Stimulated activated naive CD4-positive, alpha-beta T cell (primary cell): ENCODE results near the gene NBEA.
"Not testable (repeated sequence)": the region's sequence is repeated elsewhere in the genome, so short reads cannot be mapped to it uniquely, and the experiment has no call there.

Experiments used
- DNase-seq, 6 experiments: peaks; one replicate each; lab custom pipeline; 2025; lab: John Stamatoyannopoulos, UW

NBEA gene

GRCh38 chr13:35664747-35665146 is 722.7 kb downstream of the NBEA start:
- no peak for DNase-seq

GRCh38 chr13:35669321-35669720 is 727.3 kb downstream of the NBEA start:
- no peak for DNase-seq

GRCh38 chr13:35672611-35673010 is 730.5 kb downstream of the NBEA start:
- no peak for DNase-seq

DNA sequence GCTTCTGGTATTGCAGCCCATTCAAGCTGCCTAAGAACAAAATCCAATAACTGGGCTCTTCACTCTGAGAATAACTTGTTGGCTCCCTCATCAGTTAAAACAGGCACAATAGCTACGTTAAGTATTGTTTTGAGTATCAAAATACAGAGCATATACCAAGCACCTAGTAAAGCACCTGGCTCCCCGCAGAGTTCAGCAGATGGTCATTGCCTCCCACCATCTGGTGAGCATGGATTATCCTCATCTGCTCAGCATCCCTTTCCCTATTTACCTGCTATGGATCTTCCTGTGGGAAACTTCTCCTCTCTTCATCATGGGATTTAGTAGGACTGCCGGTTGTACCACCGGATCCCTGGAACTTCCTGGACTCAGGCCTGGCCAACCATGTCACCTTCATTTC is 733.6 kb downstream of the NBEA start:
- DNase-seq = no peak

- DNase-seq = not testable (repeated sequence)
Observed at GRCh38 chr13:35677863-35678262, 735.8 kb downstream of the NBEA start.

DNA sequence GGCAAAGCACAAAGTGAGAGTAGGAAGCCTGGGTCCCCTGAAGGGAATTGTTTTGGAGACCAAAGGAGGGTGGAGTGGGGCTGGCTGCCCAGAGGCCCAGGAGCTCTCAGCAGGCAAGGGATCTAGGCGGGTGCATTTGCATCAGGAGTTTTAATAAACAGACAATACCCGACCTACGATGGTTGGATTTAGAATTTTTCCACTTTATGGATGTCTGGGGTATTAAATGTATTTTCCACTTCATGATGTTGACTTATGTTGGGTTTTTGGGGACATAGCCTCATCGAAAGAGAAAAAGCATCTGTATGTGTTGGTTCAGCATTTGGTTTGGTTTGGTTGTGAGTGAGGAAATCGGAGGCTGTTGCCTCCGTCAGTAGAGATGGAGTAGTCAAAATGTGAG is 739.6 kb downstream of the NBEA start:
- no peak for DNase-seq

DNA sequence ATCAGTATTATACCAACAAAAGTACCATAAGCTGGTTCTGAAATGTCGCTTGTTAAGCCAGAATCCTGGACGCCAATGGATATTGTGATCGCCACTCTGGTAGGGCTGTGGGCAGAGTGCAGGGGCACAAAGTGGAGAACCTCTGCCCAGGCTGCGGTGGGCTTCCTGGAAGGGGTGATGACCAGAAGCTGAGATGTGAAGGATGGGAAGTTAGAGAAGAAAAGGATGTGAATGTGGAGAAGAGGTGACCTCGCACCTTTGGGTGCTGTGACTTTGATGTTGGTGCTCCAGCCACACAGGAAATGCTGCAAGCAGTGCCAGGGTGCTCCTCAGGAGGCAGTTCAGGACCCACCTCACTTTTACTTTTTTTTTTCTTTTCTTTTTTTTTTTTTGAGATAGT is 742.4 kb downstream of the NBEA start:
- DNase-seq = no peak

DNA sequence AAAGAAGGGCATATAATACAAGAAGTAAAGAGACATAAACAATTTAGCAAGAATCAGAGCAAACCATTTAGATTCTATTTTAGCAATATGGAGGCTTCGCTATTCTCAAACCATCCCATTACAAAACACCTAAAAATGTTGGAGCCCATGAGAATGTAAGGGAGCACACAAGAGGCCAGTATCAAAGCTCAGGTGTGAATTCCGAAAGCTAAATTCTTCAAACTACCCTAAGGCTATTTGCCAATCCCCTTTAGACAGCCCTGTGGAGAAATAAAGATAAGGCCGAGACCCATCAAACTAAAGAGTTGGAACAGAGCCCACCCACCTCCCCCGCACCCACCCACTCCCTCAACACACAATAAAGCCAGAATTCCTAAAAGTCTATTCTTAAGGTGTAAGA is 745.3 kb downstream of the NBEA start:
- no peak for DNase-seq

GRCh38 chr13:35690581-35691207 is 748.6 kb downstream of the NBEA start:
- DNase-seq = no peak

GRCh38 chr13:35693134-35693784 is 751.2 kb downstream of the NBEA start:
- DNase-seq = no peak

GRCh38 chr13:35694031-35694430 is 752.0 kb downstream of the NBEA start:
- DNase-seq = no peak

DNA sequence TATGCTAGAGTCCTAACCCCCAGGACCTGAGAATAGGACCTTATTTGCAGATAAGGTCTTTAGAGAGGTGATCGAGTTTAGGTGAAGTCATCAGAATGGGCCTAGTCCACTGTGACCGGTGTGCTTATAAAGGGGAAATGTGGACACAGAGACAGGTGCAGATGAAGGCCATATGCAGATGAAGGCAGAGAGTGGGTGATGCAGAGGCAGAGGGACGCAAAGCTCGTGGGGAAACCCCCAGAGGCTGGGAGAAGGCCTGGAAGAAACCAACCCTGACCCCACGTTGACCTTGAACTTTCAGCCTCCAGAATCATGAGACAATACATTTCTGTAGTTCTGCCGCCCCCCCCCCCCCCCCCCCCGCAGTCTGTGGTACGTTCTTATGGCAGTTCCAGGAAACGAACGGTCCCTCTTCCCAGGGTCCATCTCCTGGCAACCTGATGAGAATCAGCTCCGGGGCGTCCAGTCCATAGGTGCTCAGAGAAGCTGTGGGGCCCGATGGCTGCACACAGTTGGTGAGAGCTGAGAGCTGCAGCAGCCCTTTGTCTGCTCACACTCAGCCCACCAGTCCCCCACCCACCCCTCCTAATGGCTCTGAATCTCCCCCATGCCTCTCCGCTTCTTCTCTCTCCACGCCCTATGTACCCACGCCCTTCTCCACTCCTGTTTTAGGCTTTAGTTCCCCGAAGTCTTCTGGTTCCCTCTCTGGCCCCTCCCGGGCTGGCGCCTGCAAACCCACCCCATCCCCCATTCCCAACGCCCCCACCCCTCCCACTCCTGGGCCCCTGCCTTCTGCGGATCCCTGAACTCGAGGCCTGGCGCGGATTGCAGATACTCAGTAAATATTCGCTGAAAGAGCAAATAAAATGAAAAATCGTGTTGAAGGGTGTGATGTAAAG is 752.7 kb downstream of the NBEA start:
- DNase-seq = no peak

DNA sequence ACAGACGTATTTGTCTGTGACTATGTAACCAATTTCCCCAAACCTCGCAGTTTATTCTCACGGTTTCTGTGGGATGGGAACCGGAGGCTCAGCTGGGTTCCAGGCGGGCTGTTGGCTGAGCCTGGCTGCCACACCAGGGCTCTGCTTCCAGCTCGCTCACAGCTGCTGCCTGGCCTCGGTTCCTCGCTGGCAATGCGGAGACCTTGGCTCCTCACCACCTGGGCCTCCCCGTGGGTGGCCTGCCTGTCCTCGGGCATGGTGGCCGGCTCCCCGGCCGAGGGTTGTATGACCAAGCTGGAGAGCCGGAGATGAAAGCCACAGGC is 753.3 kb downstream of the NBEA start:
- no peak for DNase-seq

DNA sequence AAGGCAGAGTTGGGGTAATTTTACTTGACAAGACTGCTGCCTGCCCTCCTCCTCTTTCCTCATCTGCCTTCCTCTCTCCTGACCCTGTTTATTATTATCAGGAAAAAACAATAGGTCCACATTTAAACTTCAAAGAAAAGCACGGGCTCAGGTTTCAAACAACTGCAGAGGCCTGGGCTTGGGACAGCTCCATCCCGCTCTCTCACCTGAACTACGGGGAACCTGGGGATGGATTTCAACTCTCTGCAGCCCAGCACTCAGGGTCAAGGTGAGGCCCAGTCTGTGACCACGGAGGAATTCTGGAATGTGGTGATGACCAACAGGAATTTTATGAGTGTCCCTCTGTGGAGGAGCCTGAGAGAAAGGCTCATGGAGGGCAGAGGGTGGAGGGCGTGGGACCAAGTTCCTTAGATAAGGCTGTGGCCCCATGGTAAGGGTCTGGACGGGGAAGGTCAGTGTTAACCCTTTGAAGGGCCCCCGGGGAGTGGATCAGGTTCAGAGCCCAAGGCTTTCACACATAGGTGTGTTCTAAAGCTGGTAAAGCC is 755.2 kb downstream of the NBEA start:
- DNase-seq = no peak

- DNase-seq = no peak
Observed at GRCh38 chr13:35698911-35699576, 757.0 kb downstream of the NBEA start.

- DNase-seq = no peak
Observed at GRCh38 chr13:35699825-35700510, 757.9 kb downstream of the NBEA start.

- DNase-seq = no peak
Observed at GRCh38 chr13:35700671-35701070, 758.6 kb downstream of the NBEA start.

GRCh38 chr13:35702316-35702715 is 760.2 kb downstream of the NBEA start:
- no peak for DNase-seq

- DNase-seq = no peak
Observed at GRCh38 chr13:35703061-35703460, 761.0 kb downstream of the NBEA start.

DNA sequence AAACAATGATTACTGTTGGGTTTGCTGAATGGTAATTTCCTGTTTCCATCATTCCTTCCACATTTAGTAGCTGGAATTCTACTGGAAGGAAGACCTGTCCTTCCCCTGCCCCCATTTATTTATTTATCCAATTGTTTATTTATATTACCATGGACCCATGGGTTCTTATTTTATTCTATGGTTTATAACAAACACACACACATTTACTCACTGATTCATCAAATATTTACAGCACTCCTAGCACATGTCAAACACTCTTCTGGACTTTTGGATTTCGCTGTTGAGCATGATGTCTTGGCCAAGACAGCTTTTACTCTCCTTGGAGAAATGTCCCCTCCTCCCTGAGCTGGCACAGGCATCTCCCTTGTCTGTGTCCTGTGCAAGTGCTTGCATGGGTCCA is 762.3 kb downstream of the NBEA start:
- no peak for DNase-seq

- DNase-seq = no peak
Observed at GRCh38 chr13:35706281-35706680, 764.2 kb downstream of the NBEA start.

DNA sequence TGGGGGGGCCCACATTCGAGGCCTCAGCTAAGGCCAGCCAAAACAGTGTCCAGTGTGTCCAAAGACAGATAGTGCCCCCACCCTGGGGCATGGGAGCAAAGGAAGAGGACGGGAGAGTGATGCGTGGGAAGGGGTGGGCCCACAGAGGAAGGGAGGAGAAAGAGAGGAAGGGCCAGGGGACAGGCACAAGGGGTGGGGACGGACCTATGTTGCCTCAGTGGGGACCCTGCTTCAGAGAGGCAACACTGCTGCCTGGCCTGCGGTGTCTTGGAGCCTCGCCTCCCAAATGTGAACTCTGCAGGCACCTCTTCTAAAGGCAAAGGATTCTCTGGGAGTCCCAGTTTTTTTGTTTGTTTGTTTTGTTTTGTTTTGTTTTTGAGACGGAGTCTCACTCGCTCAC is 764.7 kb downstream of the NBEA start:
- DNase-seq = no peak
